Retina (tissue), 1 donor: ENCODE measurements around the gene NOS1AP.
A peak's percentile ranks its signal among the peaks of the same experiment; 100 is the strongest.

Experiments used
- DNase-seq: peaks from one replicate; pipeline ENCODE4 v3.0.0-alpha.2; 2016

Gene NOS1AP

GRCh38 chr1:162372159-162373071, 302.9 kb downstream of the NOS1AP start:
- no peak for DNase-seq

DNA sequence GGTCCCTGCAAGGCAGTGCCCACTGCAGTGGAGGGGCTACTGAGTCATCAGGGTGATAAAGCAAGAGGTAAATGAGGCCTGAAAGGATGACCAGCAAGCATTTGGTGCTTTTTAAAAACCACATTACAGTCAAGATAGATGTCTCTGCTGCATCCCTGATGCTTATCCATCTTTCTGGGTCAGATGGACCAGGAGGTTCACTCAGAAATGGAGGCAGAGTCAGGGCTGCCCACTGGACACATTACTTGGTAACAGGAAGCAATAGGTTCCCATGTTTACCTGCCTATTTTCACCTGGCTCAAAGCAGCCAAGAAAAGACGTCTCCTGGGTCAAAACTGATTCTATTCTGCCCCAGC, 303.6 kb downstream of the NOS1AP start:
- no peak for DNase-seq

DNA sequence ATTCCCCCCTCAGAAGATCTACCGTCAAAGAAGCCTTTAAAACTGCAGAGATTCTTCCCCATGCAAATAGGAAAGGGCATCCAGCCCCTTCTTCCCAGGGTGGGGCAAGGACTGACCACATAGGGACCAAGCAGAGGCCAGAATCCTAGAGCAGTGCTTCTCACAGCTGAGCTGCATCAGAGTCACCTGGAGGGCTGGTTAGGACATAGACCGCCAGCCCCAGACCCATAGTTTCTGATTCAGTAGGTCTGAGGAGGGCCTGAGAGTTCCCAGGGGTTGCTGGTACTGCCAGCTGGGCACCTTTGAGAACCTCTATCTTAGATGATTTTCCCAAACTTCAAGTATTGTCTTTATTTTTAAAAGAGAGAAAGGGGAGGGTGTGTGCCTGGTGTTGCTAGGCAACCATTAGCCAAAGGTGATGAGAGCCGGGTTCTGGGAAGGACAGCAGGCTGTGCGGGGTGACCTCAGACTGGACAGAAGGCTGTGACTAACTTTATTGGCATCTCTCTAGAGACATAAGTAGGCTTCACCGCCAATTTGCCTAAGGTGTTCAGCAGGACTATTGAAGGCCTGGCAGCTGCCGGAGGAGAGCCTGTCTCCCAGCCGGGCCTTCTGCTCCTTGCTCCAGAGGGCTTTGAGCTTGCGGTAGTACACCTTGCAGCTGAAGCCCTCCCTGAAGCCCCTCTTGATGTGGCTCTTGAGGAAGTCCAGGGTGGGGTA, 304.2 kb downstream of the NOS1AP start:
- no peak for DNase-seq

GRCh38 chr1:162374406-162374805, 304.9 kb downstream of the NOS1AP start:
- no peak for DNase-seq

- no peak for DNase-seq
These were observed 306.0 kb downstream of the NOS1AP start for GRCh38 chr1:162375463-162375862.

- DNase-seq: no peak
These were observed 307.2 kb downstream of the NOS1AP start, which contains the start of gene SPATA46 for GRCh38 chr1:162376691-162377090. Gene SPATA46, minus strand, starts transcription at chr1:162376854. Its CDS starts 64 bp downstream, at chr1:162376790.

DNA sequence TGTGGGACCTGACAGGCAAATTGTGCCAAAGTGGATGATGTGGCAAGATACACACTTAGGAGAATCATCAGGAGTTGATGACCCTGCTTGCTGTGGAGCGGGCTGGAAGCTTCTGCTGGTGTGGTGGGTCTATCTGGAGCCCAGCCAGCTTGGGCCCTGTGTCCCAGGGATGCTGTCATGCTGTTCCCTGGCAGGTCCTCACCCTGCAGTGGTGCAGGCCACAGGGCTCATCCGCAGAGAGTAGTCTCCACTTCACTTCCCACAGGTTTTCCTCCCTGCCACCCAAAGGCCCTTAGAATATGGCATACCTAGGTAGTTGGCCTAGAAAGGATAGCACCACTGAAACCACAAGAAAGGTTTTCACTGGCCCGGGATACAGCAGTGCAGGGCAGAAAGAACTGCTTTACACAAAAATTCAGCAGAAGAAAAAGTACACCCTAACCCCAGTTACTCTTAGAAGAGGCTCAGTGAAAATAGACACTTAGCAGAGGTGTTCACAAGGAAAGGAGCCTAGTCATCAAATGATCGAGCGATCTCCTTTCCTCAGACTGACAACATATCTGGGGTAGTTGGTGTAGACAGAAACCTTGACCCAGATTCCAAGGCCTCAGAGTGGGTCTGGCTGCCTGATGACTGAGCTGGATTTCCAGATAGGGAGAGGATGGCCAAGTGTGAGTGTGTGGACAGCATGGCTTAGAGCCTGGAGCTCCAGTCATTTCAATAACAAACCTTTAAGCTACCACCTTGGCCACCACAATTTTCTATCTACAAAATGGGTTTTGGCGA, 310.8 kb downstream of the NOS1AP start:
- DNase-seq: no peak

- DNase-seq: no peak
These were observed 311.9 kb downstream of the NOS1AP start, which contains the start of gene C1orf226 for GRCh38 chr1:162381383-162381782. Gene C1orf226, plus strand, starts transcription at chr1:162381728. Its CDS starts 174 bp downstream, at chr1:162381902.

DNA sequence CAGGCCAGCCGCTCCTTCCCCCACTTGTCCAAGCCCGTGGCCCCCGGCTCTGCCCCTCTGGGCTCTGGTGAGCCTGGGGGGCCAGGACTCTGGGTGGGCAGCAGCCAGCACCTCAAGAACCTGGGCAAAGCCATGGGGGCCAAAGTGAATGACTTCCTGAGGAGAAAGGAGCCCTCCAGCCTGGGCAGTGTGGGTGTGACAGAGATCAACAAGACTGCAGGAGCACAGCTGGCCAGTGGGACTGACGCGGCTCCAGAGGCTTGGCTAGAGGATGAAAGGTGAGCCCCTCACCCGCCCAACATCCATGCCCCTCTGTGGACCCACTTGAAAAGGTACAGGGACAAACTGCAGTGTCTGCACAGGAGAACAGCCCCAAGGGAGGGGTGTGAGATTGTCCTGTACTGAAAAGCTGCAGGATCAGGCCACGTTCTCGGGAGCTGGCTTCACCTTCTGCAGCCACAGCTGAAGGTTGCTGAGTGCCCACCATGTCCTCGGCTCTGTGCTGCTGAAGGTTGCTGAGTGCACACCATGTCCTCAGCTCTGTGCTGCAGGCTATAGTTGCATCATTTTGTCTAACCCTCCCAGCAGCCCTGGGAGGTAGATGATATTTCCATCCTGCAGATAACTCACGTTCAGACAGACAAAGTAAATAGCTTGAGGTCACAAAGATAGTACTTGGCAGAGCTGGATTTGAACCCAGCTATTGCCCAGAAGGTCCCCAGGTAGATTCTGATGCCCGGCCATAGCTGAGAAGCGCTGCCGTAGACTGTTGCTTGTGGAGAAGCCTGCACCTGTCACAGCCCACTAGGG, 312.7 kb downstream of the NOS1AP start:
- DNase-seq: no peak

GRCh38 chr1:162383091-162383490, 313.6 kb downstream of the NOS1AP start:
- no peak for DNase-seq

- DNase-seq: peak; percentile 50
These were observed 314.0 kb downstream of the NOS1AP start for GRCh38 chr1:162383516-162383915.

GRCh38 chr1:162384116-162384515, 314.6 kb downstream of the NOS1AP start:
- no peak for DNase-seq

DNA sequence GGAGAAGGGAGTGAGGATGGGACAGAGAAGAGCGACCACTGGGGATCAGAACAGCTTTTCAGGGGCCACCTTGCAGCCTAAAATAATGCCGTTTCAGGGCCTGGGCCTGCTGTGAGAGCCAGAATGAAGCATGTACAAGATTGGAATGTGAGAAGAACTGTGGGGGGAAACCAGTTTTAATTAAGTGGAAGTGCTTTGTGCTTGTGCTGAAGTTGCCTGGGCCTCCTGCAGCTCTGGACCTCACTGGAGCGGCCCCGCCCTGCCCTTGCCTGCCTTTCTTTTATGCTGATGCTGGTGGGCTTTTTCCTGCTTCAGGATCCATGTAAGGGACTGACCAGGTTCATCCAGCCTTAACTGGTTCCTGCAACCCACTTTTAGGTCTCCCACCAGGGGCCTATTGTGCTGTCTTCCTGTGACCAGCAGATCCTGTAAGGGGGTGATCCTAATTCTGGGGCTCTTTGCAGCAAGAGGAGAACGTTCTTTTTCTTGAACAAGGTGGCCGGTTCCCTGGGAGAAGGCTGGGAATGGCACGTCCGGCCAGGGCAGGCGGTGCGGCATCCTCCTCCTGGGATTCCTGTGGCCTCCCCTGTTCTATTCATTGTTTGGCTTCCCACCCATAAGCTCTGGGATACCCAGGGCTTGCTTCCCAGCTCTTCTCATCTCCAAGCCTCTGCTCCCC, 315.2 kb downstream of the NOS1AP start:
- peak; percentile 56 for DNase-seq

GRCh38 chr1:162385280-162385623, 315.8 kb downstream of the NOS1AP start:
- DNase-seq: no peak

DNA sequence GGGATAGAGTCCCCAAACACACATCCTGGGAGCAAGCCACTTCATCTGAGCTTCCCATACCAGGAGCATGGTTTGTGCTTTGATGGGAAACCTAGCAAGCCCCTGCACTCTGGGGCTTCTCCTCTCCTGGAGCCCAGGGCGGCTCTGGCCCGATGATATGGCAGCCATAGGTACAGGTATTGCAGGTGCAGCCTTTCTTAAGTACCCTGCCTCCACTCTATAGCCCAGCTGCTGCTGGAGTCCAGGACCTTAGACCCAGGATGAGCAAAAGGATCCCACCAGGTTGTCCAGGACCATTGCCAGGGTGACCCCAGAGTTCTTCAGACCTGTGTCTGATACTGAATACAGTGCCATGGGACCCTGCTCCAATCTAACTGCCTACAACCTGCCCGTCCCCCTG, 316.2 kb downstream of the NOS1AP start:
- DNase-seq: no peak

- no peak for DNase-seq
These were observed 317.1 kb downstream of the NOS1AP start for GRCh38 chr1:162386292-162387225.

DNA sequence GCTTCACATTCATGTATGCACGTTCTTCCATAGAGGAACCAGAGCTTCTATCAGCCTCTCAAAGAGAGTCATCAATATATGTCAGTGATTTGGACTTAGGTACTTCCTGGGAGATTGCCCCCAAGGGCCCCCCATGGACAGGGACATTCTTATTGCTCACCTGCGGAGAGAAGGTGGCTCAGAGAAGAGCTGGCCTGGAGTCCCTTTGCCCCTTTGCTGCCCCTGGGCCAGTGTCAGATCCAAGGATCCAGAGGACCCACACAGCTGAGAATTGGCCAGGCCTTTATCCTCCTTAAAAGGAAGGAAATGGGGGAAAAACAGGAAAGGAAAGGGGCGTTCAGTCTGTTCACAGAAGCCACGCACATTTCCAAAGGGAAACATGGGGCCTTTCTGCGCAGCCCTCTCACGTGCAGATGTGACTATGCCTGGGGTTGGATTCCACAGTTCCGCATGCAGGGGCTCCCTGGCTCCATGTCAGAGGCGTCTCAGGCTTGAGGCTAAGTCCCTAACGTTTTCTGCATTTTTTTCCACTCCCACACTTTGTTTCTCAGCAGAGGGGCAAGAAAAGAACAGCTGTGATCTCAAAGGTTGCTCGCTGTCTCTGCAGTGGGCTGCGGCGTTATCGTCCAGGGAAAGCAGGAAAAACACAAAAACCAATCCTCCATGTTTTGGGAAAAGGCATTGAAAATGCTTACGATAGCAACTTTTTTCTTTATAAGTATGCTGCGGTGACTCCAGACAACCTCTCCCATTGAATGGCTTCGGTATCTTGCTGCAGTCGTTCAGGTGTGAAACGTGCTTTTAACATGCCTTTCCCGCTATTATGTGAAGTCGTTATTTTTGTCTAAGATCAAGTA, 318.0 kb downstream of the NOS1AP start:
- no peak for DNase-seq

- no peak for DNase-seq
These were observed 318.6 kb downstream of the NOS1AP start for GRCh38 chr1:162388083-162388594.

DNA sequence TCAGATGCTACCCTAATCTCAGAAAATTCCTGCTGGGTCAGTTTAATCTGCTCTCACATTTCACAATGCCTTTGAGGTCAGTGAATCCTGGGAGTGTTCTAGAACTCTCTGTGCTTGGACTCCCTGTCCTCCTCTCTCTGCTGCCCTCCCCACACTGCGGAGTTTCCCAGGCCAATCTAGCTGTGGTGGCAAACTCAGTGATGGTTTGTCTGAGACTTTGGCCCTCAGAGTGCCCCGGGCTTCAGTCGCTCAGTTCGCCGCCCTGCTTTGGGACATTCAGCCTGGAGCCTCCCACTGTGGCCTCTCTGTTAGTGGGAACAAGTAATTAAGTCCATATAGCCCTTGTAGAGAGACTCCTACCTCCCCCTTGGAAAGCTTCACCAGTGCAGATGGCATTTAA, 319.1 kb downstream of the NOS1AP start:
- DNase-seq: no peak
